ENCODE data around the gene PLA2G2E.

- TF ChIP-seq CTCF (conservative IDR thresholded peaks at IDR 0.05 in 1 of 2, IDR thresholded peaks at IDR 0.05 in 1 of 2; ENCODE audit: extremely low read depth in 1 of 2, insufficient read depth in 1 of 2, low read depth in 1 of 2, low read length in 2 of 2) (no peak), EZH2 (IDR thresholded peaks at IDR 0.05; ENCODE audit: borderline replicate concordance, low read length) (no peak)
These were observed 25.6 kb upstream of the PLA2G2E start for GRCh38 chr1:19949016-19949415.

Data from mammary epithelial cell (primary cell).